Hematopoietic multipotent progenitor cell (in vitro differentiated cells): ENCODE data around the gene RFTN2. TPM values are rescaled to one million over a fixed set of nuclear protein-coding genes. Genes with fewer than 3 reads are reported as not detected.
"Not testable (repeated sequence)": the region's sequence is repeated elsewhere in the genome, so short reads cannot be mapped to it uniquely, and the experiment has no call there.

ENCODE experiments used
- DNase-seq, 3 donors: peaks; one replicate each; pipeline ENCODE4 v3.0.0-alpha.2; 2011 to 2015; ENCODE audit warnings: low read depth in 2 of 3, low spot score in 2 of 3
- total RNA-seq: library from RNA; depleted of rRNA; stranded (reverse); fragments of >200 nt; gene quantifications from one replicate; pipeline ENCODE4 v1.2.3, GENCODE V29; 2012

The RFTN2 gene
- total RNA-seq, 1 donor = under 0.01 TPM

- no peak for DNase-seq
Measured at GRCh38 chr2:197675711-197676188, 363 bp upstream of the RFTN2 start.

DNA sequence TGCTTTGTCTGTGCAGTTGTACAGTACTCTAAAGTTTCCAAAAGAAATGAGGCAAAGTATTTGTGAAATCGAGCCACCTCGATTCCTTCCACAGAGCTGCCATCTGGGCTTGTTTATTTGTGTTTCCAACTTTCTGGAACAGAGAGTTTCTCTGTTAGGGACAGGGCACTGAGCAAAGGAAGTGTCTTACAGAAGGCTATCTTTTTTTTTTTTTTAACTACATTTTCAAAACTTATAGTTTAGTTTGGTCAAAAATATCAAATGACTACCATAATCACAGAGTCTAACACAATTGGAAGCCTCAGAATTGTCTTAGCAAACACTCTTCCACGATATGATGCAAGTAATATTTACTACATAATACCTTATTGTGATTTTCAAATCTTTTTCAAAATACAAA lies 796 bp downstream of the RFTN2 start:
- no peak for DNase-seq

DNA sequence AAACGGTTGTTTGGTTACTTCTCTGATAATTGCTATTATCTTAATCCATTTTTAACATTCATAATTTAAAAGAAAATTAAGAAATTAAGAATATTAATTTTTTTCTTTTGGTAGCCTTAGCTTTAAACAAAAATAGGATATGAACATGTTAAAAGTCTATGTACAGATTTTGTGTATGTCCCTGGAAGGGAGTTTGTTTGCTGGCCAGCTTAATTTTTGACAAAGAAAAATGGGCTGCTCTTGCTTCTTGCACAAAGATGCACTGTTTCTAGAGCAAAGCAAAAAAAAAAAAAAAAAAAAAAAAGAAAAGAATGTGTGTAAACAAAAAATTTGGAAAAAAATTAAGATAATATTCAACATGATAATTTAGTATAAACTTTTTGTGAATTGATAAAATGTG lies 1.3 kb downstream of the RFTN2 start:
- DNase-seq = no peak

DNA sequence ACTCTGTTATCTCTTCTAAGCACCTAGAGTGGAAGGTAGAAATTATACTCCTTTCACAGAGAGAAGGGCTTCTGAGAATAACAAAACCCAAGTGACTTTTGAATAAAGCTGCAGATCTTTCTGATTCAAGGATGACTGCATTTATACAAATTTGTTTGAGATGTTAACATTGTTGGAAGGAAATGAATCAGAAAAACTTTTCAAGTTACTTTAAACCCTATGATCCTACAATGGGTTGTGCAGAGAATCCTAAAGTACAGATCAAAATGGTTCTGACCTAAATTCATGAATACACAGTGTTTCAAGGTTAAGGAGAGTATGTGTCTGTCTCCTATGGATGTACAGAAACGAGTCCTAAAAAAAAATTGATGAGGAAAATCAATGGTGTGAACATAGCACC lies 1.8 kb downstream of the RFTN2 start:
- no peak for DNase-seq

DNA sequence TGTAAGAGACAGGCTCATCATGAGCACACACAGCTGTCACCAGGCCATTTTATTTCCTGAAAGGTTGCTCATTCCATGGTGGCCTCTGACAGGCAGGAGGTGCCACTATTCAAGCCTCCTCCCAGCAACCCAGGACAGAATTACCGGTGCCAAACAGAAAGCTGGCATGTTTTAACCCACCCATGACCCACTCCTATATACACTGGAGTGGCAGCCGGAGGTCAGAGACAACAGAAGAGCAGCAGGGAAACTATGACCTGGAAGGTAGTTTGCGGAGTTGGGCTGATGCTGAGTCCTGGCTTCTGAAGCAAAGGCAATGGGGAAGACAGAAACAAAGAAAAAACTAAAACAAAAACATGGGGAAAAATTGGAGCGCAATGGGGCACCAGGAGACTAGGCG lies 2.3 kb downstream of the RFTN2 start:
- DNase-seq = no peak

- DNase-seq = no peak
Measured at GRCh38 chr2:197672371-197672893, 3.0 kb downstream of the RFTN2 start.

DNA sequence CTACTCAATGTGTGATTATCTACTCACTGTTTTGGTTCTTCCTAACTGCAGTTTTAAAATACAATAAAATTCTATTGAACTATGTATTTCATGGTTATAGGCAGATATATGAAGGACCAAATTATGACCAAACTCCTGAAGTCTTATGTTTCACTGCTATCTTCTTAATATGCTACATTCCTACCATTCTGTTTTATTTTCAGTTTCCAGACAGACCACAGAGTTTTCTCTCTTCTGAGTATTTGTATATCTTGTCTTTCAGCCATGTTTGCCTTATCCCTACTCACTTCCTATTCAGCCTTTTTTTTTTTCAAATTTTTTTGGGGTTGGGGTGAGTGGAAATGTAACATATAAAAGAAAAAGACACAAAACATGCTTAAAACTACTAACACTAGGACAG lies 6.3 kb downstream of the RFTN2 start:
- no peak for DNase-seq

GRCh38 chr2:197668296-197668695 lies 7.1 kb downstream of the RFTN2 start:
- DNase-seq = no peak

GRCh38 chr2:197666277-197666676 lies 9.1 kb downstream of the RFTN2 start:
- DNase-seq = no peak

- DNase-seq = no peak
Measured at GRCh38 chr2:197661626-197662025, 13.8 kb downstream of the RFTN2 start.

- no peak for DNase-seq
Measured at GRCh38 chr2:197657562-197657961, 17.8 kb downstream of the RFTN2 start.

DNA sequence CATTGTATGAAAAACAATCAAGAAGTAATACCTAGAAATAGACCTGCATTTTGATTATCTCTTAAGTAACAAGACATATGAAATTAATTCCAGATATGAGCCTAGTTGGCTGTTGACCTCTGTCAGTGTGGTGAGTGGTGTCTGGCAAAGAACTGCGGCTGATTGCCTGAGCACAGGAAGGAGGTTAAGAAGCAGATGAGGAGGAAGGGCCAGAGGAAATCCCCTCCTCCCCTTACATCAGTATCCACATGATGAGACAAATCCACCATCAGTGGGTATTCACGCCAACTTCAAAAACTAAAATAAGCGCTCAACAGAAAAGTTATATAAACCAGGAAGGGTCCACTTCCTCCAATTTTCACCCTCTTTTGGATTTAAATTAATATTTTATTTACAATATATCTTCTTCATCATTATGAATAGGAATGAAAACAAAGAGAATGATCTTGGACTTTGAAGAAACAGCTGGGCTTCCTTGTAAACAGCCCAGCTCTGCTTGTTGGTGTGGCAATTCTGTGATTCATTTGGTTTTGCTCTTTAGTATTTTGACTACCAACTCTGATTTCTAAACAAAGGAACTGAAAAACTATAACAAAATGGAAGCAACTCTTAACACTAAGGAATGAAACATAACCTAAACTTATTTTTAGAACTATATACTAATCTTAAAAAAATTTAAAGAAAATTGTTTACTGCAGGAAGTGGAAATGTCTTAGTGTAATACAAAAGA lies 27.3 kb downstream of the RFTN2 start:
- no peak for DNase-seq

GRCh38 chr2:197641666-197642065 lies 33.7 kb downstream of the RFTN2 start:
- no peak for DNase-seq

- DNase-seq = not testable (repeated sequence)
Measured at GRCh38 chr2:197640571-197641122, 34.7 kb downstream of the RFTN2 start.

- DNase-seq = no peak
Measured at GRCh38 chr2:197633109-197633657, 42.2 kb downstream of the RFTN2 start.

- DNase-seq = peak in 1 of 3 donors; percentile 1
Measured at GRCh38 chr2:197628043-197628500, 47.3 kb downstream of the RFTN2 start.

DNA sequence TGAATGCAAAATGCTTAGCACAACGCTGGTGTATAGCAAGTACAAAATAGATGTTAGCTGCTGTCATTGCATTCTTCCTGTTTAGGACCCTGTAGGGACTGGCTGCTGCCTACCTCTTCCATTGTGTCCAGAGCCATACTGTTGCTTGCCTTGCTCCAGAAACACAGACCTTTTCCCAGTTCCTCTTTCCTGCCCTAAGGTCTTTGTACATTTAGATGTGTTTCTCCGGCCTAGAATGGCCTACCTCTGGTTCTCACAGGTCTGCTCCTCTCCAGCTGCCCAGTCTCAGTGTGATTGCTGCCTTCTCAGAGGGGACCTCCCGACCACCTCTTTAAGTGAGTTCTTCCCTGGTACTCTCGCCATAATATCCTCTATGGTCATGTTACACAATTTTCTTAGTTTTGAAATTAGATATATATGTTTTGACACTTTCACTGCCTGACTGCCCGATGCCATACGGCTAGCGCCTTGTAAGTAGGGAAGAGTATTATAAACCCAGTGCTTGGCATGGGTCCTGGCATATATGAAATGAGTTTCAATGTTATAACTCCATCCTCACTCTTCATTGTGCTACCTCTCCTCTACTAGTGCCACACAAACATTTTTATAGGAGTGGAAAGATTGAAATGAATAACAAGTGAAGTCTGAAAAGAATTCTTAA lies 48.3 kb downstream of the RFTN2 start:
- DNase-seq = no peak

GRCh38 chr2:197620133-197620532 lies 55.3 kb downstream of the RFTN2 start:
- no peak for DNase-seq

GRCh38 chr2:197615016-197615652 lies 60.3 kb downstream of the RFTN2 start:
- DNase-seq = no peak

DNA sequence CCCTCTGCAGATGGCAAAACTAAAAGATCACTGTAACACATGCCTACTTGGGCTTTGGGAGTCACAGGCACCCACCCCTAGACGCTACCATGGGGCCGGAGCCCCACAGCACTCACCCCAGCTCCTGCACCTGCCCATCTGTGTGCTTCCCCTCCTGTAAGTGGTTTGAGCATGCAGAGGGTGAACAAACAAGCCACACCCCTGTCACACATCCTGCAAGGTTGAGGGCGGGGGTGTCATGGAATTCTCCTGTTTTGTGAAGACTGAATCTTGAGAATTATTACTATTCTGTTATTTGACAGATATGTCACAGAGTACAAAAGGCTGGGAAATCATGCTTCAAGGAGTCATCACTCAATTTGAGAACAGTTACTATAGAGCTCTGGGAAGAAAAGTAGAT lies 60.9 kb downstream of the RFTN2 start:
- DNase-seq = no peak

GRCh38 chr2:197613509-197613987 lies 61.8 kb downstream of the RFTN2 start:
- no peak for DNase-seq
